GM04503 (cell line): Measurements from ENCODE around the gene FIP1L1.
"Not testable (repeated sequence)": the region's sequence is repeated elsewhere in the genome, so short reads cannot be mapped to it uniquely, and the experiment has no call there.

Experiments used
- DNase-seq: peaks from one replicate; pipeline ENCODE4 v3.0.0-alpha.2; 2012; ENCODE audit warnings: low read depth

Gene FIP1L1

DNA sequence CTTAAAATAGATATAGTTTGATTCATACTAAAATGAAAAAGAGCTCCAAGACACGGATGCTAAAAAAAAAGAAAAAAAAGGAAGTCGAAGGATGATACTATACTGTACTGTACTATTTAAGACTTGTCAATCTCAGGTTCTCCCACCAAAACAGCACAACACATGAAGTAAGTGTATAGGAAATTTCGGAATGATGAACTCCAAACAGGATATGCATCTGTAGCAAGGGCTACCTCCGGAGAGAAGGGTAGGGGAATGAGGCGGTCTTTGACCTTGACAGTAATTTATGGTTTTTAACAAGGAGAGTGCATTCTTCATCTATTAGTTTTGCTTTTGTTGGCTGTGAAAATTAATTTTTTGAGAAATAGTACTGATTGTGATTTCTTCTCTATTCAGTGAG is 541 bp upstream of the FIP1L1 start:
- DNase-seq: no peak

DNA sequence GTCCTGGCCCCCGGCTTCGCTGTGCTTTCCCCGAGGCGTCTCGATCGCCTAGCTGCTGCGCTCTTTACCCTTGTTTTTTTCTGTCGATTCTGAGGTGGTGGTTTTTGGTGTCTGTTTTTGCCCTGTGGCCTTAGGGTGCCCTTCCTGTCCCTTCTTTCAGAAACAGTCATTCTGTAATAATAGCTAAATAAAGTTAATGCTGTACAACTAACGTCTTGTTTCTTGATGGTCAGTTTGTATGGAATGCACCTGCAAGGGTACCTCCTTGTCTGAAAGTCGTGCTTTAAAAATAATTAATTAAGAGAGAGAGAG is 686 bp downstream of the FIP1L1 start:
- no peak for DNase-seq

DNA sequence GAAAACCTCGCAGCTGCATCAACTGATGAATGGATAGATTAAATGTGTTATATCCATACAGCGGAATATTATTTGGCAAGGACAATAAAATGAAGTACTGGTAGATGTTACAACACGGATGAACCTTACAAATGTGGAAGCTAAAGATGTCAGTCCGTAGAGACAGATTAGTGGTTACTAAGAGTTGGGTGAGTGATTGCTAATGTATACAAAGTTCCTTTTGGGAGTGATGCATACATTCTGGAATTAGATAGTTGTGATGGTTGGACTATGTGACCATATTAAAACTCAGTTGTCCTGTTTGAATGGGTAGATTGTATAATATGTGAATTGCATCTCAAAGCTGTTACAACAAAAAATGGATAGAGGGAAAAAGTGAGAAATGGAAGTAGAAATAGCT is 2.8 kb downstream of the FIP1L1 start:
- DNase-seq: no peak

DNA sequence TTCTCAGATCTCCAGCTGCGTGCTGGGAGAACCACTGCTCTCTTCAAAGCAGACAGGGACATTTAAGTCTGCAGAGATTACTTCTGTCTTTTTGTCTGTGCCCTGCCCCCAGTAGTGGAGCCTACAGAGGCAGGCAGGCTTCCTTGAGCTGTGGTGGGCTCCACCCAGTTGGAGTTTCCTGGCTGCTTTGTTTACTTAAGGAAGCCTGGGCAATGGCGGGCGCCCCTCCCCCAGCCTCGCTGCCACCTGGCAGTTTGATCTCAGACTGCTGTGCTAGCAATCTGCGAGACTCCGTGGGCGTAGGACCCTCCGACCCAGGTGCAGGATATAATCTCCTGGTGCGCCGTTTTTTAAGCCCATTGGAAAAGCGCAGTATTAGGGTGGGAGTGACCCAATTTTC is 32.0 kb downstream of the FIP1L1 start:
- DNase-seq: not testable (repeated sequence)

DNA sequence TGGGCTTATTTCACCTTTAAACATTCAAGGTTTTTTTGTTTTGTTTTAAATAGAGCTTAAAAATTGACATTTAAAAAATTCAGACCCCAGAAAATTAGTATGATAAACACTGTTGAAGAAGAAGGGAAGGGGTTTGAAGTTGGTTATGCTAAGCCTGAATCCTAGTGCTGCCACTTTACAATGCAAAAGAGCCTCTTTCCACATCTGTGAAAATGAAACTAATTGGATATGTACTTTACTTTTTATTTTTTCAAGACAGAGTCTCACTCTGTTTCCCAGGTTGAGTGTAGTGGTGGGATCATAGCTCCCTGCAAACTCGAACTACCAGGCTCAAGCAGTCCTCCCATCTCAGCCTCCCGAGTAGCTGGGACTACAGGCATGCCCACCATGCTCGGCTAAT is 41.8 kb downstream of the FIP1L1 start:
- DNase-seq: no peak

DNA sequence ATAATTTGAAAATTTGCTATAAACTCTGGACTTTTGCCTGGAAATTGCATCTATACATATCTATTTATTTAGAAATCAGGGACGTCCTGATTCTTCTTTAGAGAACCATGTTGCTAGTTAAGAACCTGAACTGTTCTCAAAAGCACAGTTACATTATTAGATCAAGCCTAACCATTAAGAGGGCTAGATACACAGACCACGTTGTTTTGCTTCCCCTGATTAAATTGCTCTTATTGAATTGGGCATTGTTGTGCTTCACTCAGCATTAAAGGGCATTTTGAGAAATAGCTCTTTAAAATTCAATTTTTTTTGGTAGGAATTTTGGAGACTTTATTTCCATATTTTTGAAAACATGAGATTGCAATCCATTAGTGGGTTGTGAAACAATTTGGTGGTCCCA is 44.4 kb downstream of the FIP1L1 start:
- DNase-seq: no peak

DNA sequence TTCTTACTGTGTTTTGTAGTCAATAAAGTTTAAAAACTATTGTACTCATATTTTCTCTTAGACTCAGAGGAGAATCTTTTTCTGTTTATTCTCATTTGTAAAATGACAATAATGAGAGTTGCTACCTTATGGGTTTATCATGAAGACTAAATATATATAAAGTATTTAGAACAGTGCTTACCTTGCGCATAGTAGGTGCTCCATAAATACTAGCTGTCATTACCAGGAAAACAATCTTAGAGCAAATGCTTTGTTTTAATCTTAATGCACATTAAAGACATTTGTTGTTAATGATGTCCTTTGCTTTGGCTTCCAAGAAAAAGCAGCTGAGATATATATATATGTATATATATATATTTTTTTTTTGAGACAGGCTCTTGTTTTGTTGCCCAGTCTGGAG is 44.9 kb downstream of the FIP1L1 start:
- DNase-seq: no peak

DNA sequence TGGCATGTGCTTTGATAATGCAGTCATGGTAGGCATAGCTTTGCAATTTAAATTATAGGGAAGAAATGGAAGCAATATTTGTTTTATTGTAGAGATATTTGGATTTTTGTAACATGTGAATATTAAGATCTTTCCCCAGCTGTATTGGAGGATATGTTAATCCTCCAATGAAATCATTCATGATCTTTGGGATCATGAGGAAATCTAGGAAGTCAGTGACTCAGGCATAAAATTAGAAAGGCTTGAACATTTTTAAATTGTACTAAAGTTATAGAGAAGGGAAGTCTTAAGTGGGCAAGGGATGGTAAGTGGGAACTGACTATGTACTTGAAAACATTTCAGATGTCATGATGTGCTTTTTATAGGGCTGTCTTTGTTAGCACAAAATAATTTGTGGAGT is 46.8 kb downstream of the FIP1L1 start:
- no peak for DNase-seq

DNA sequence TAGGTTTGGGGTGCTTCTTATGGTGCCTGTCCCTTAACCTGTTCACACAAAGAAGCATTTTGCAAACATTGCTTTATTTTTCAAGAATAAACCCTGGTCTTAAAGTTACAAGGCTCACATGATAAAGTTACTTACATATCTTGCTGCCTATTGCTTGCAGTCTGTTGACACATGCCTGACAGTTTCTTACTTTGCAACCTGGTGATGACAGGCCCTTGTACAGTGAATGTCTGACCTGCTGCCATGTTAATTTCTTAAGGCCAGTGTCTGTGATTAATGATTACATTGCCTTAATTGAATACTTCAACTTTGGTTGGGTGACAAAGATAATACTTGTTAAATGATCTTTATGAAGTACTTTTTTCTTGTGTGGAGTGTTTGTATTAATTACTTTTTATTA is 49.9 kb downstream of the FIP1L1 start:
- no peak for DNase-seq

DNA sequence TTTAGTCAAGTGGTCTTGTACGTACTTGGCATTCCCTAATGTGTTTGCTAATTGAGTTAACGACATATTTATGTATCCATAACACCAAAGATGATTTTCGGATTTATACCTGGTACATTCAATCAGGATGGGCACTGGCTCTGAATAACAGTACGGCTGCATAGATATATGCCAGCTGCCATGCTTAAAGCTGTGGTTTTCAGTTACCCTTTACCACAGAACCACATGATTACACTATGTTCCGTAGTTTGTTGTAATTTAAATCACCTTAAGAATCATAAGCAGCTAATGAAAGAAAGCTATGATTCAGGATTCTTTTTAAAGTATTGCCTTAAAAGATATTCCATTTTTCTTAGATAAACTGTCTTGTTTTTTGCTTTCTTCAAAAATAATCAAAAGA is 53.6 kb downstream of the FIP1L1 start:
- DNase-seq: no peak

DNA sequence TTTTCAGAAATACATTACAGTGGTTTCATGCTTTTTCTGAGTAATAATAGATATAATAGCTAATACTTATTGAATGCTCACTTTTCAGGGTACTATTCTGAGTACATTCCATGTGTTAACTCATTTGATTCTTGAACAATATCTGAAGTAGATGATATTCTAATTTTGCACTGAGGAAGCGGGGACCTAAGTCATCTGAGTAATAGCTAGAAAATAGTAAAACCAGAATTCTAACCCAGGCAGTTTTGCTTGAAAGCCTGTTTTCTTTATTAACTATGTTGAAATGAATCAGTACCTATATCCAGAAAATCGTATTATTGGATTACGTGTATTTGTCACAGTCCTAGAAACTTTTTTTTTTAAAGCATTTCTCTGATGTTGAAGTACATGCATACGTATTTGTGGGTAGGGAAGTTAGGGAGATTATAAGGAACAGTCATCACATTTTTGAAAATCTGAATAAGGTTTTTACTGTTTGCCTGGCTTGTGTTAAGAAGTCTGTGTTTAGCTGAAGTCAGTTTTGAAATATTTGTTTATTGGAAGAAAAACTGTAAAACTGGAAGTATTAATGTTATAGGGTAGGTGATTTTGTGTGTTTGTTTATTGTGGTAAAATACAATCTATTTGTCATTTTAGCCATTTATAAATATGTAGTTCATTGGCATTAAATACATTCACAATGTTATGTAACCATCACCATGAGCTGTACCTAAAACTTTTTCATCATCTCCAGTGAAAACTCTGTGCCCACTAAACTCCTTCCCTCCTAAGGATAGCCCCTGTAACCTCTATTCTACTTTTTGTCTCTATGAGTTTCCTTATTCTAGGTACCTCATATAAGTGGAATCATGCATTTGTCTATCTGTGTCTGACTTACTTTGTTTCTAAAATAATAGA is 55.3 kb downstream of the FIP1L1 start:
- no peak for DNase-seq

DNA sequence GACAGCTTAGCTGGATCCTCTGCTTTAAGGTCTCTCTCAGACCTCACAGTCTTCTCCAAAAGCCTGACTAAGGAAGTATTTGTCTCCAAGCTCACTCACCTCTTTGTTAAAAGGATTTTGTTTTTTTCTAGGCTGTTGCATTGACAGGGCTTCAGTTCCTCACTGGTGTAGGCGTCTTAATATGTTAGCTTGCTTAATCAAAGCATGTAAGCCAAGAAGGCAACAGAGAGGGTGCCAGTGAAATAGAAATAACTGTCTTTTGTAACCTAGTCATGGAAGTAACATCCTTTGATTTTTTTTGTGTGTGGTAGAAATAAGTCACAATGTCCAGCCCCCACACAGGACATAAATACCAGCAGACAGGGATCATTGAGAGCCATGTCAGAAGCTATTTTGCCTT is 58.8 kb downstream of the FIP1L1 start:
- no peak for DNase-seq

DNA sequence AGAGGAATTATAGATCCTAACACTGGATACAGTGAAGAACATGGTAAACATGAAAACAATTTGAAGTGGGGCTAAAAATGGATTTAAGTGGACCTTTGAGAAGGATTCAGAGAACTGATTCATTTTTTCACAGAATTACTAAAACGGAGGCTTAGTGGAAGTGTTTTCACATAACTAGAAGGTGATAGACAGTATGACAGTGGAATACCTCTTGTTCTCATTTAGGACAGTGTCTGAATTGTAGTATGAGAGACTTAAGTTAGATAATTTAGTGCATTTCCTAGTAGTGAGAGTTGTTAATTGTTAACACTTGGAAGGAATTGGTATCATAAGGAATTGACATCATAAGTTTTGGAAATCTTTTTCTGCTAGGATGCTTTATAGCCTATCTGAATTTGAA is 64.1 kb downstream of the FIP1L1 start:
- DNase-seq: no peak

DNA sequence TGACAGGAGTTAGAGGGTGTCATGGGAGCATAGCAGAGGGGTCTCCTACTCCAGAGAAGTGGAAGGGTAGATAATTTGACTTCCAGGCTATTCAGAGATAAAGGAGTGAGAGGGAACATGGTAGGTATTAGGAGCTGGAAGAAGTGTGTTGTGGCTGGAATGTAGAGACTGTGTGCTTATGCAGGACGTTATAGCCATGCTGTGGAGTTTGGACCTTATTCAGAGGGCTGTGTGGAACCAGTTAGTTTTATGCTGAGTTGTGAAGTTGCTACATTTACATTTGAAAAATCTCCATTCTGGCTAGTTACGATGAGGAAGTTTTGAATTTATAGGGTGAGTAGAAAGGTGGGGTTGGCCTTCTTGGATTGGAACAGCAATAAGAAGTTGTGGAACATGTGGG is 67.5 kb downstream of the FIP1L1 start:
- no peak for DNase-seq

DNA sequence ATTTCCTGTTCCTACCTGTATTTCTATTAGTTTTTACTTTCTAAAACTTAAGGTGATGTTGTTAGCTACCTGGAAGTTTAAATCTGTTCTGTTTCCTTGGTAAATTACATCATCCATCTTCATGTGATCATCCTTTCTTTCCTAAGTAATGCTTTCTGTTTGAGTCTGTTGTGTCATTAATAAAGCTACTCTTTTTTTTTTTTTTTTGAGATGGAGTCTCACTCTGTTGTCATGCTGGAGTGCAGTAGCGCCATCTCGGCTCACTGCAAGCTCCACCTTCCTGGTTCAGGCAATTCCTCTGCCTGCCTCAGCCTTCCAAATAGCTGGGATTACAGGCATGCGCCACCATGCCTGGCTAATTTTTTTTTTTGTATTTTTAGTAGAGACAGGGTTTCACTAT is 73.3 kb downstream of the FIP1L1 start:
- no peak for DNase-seq

DNA sequence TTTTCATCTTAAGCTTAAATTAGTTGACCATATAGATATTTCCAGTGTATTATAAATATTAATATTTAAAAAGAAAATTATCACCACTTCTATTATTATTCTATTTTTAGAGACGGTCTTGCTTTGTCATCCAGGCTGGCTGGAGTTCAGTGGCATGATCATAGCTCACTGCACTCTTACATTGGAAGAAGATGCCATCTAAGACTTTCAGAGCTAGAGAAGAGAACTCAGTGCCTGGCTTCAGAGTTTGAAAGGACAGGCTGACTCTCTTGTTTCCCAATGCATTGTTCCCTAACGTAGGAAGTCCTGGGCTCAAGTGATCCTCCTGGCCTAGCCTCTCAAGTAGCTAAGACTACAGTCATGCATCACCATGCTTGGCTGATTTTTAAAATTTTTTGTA is 75.9 kb downstream of the FIP1L1 start:
- DNase-seq: no peak

DNA sequence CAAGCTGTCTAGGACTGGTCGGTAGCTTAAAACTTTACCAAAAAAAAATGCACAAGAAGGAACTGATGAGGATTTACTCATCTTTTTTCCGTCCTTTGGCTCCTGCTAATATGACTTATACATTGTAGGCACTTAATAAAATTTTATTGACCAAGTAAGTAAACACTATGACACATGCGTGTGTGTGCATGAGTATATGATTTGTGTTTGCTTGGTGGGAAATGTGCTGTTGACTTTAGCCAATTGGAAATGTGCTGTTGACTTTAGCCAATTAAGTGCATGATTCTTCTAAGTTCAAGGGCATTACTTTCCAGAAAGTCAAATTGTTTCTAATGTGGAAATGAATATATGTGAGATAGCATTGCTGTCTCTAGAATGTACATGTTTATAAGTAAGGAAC is 78.3 kb downstream of the FIP1L1 start:
- DNase-seq: no peak

DNA sequence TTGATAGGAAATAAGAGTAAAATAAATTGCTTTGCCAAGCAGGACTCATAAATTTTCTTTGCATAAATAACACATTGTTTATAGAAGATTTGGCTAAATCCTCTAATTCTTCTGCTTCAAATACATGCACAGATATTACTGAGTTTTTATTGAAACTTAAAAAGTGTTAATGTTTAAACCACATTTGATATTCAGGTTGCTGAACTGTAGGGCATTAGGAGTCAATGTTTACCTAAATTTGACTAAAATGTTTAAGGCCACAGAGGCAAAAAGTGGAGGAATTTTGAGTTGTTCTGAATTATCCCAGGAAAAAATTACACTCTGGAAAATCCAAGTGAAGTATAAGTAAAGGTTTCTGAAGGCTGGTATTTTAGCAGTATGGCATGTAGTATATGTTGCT is 78.7 kb downstream of the FIP1L1 start:
- DNase-seq: no peak

DNA sequence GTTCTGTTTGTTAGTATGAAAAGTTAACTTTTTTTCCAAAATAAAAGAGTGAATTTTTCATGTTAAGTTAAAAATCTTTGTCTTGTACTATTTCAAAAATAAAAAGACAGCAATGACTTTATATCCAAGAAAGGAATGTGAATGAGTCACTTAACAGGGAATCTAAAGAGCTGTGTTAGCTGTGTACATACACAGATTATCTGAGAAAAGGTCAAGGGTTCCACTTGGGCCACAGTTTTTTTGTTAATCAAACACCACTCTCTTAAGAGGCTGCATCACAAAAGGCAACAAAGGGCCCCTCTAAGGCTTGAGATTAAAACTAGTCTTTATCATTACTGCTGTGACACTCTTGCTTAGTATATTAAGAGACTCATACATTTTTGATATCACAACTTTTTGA is 82.1 kb downstream of the FIP1L1 start:
- DNase-seq: no peak

DNA sequence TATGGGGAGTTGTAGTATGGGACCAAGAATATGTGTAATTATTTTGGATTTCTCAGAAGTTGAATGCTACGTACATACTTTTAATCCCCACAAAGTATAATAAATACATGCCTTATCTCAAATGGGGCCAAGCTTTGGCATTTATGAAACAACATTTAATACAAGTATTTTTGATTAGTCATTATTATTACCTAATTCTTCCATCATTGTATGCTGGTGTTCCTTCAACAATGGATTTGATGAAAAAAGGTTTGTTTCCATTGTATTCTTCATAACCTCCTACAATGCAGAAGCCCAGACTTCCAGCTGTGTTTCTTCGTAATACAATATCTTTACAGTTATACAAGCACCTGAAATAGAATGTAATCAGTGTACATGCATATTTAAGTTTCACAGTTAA is 83.8 kb downstream of the FIP1L1 start:
- no peak for DNase-seq

DNA sequence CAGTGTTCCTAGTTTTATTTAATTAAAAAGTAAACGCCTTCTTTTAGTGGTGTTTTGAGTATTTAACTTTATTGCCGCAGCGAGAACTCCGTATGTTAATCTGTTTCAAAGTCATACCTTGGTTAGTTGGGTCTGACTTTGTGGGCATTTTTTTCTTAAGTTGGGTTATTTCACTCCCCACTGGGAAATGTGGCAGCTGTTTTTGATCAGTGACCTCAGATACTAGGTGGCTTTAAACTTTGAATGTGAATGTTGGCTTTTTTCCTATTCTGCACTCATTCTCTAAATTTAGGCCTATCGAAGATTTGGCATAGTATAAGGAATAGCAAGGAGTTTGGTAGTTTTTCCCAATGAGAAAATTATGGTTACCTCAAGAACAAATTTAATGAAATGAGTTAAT is 85.9 kb downstream of the FIP1L1 start:
- DNase-seq: no peak

DNA sequence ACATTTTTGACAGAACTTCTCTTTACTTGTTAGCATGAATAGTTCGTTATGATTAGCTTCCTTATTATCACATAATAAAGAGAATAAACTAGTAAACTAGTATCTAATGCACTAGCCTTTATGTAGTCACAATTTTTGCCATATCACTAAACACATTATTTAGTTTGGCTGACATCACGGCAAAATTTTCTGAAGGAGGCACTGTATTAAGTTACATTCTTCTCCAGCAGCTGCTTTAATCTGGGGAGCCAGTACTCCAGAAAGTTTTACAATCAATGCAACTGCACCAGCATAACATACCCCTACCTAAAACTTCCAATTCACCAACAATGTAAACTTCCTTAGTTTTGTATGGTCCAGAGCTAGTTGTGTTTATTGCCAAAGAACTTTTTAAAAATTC is 87.8 kb downstream of the FIP1L1 start:
- no peak for DNase-seq

DNA sequence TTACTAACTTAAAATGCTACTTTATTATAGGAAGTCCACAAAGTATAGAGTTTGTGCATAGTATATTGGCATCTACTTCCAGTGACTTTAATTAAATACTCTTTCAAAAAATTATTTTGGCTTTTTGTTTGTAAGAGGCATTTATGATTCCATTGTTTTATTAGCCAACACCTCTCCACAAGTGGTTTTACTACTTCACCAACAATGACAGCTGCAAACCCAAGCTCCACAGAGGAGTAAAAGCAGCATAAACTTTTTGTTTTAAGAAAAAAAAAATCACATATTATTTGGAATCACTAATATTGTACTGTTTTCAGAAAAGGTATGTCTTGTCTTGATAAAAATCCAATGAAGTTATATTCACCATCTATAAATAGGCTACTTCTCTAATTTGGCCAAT is 88.5 kb downstream of the FIP1L1 start:
- no peak for DNase-seq

DNA sequence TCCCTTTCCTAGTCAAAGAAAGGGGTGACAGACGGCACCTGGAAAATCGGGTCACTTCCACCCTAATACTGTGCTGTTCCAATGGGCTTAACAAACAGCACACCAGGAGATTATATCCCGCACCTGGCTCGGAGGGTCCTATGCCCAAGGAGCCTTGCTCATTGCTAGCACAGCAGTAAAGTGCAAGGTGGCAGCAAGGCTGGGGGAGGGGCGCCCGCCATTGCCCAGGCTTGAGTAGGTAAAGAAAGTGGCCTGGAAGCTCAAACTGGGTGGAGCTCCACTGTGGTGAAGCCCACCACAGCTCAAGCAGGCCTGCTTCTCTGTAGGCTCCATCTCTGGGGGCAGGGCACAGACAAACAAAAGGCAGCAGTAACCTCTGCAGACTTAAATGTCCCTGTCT is 89.1 kb downstream of the FIP1L1 start:
- not testable (repeated sequence) for DNase-seq
